ENCODE results near the gene CXCL9. TPM values are rescaled to one million over a fixed set of nuclear protein-coding genes. Genes with fewer than 3 reads are reported as not detected.
A peak's percentile ranks its signal among the peaks of the same experiment; 100 is the strongest.

Gene CXCL9
- polyA plus RNA-seq, 3 donors, result 0.46 to 0.95 (median 0.55) TPM

- Mint-ChIP-seq H3K9me3 (no peaks in the 10 kb centered on the region), H3K27ac (peak overlapping the region in 2 of 7 donors; percentile 44 to 61), H3K4me3 (no peak overlapping the region), H3K27me3 (ENCODE audit: low read depth in 3 of 3) (no peaks in the 10 kb centered on the region), H3K36me3 (peaks cover 84 to 93% of the 10 kb centered on the region in 2 donors), H3K4me1 (no peaks in the 10 kb centered on the region)
- no peak for TF ChIP-seq CTCF (IDR thresholded peaks at IDR 0.05)
- intact Hi-C loops (cut with micrococcal nuclease), result no loop called here
- H4K20me1 ChIP-seq (ENCODE audit: insufficient read depth, low read length), result no peaks in the 10 kb centered on the region
- peak overlapping the region in 1 of 2 donors; percentile 4 for H3K27ac ChIP-seq (ENCODE audit: low read depth in 1 of 2, low read length in 2 of 2)
- H3K9ac ChIP-seq (ENCODE audit: insufficient read depth, low read length, poor library complexity, severe bottlenecking), result no peak overlapping the region
- no peaks in the 10 kb centered on the region for H3K9me3 ChIP-seq (replicated peaks in 1 of 2; ENCODE audit: control insufficient read depth in 1 of 2, insufficient read depth in 1 of 2, low read length in 2 of 2)
- H3K4me2 ChIP-seq (replicated peaks; ENCODE audit: extremely low read depth, low read length, poor library complexity, severe bottlenecking), result no peak overlapping the region
- H3K4me1 ChIP-seq (ENCODE audit: control insufficient read depth in 1 of 2, insufficient read depth in 2 of 2, low read length in 2 of 2), result no peaks in the 10 kb centered on the region
- H2AFZ ChIP-seq (ENCODE audit: insufficient read depth, low read depth, low read length, poor library complexity, severe bottlenecking), result no peak overlapping the region
- H3K79me2 ChIP-seq (ENCODE audit: insufficient read depth, low read length), result no peaks in the 10 kb centered on the region
- H3K4me3 ChIP-seq (replicated peaks in 1 of 3; ENCODE audit: low read depth in 2 of 3, low read length in 3 of 3), result no peak overlapping the region
- H3K27me3 ChIP-seq (ENCODE audit: control insufficient read depth in 2 of 2, insufficient read depth in 2 of 2, low read length in 2 of 2), result no peaks in the 10 kb centered on the region
- WGBS (ENCODE audit: insufficient coverage), result 100% methylated on average over 1 of the region's 2 CpGs
- DNase-seq, result no peak
- H3K36me3 ChIP-seq (replicated peaks in 1 of 2; ENCODE audit: control insufficient read depth in 1 of 2, insufficient read depth in 2 of 2, low read length in 2 of 2), result peaks cover 86 to 100% of the 10 kb centered on the region in 2 donors
These were observed 53.8 kb downstream of the CXCL9 start for GRCh38 chr4:75953509-75953908.

Other genes with a start within 250 kb of the CXCL9 start
- under 1 TPM in 1 of 3 donors, not detected in 2; 0.25 TPM for gene PPEF2, start 105.1 kb downstream of the CXCL9 start, polyA plus RNA-seq
- gene NAAA, start 66.5 kb downstream of the CXCL9 start, polyA plus RNA-seq, result 100 to 1,000 TPM; 170 to 308 (median 231) TPM
- gene SDAD1, start 16.6 kb downstream of the CXCL9 start, polyA plus RNA-seq, result 10 to 100 TPM in 2 of 3 donors, 1 to 10 TPM in 1; 8.9 to 38.1 (median 20.7) TPM
- 10 to 100 TPM in 2 of 3 donors, 1 to 10 TPM in 1; 5.5 to 16.5 (median 16.3) TPM for gene CXCL10, start 16.0 kb upstream of the CXCL9 start, polyA plus RNA-seq
- gene CXCL11, start 28.6 kb upstream of the CXCL9 start, polyA plus RNA-seq, result under 1 TPM; 0.15 to 0.36 (median 0.25) TPM
- gene ART3, start 67.2 kb upstream of the CXCL9 start, polyA plus RNA-seq, result not detected
- gene NUP54, start 140.9 kb upstream of the CXCL9 start, polyA plus RNA-seq, result 10 to 100 TPM; 15.0 to 25.0 (median 16.2) TPM
- 10 to 100 TPM; 36.8 to 73.0 (median 53.5) TPM for gene SCARB2, start 206.3 kb upstream of the CXCL9 start, polyA plus RNA-seq
- gene FAM47E, start 244.2 kb upstream of the CXCL9 start, polyA plus RNA-seq, result under 1 TPM in 1 of 3 donors, not detected in 2; 0.31 TPM